ENCODE measurements around the gene FRG2C. TPM values are rescaled to one million over a fixed set of nuclear protein-coding genes. Genes with fewer than 3 reads are reported as not detected.
"Not testable (repeated sequence)": the region's sequence is repeated elsewhere in the genome, so short reads cannot be mapped to it uniquely, and the experiment has no call there.

FRG2C gene
- total and polyA plus RNA-seq, 2 of the 4 experiments (the other 2 are of a cell fraction) = not detected

GRCh38 chr3:75631541-75631940 is 32.6 kb upstream of the FRG2C start:
- no peak overlapping the region for H2BK5ac ChIP-seq (ENCODE audit: low read depth, low read length, poor library complexity, severe bottlenecking)
- H2BK15ac ChIP-seq (ENCODE audit: low read depth, low read length) = no peak overlapping the region
- H3K79me1 ChIP-seq (ENCODE audit: low read depth in 1 of 2, low read length in 2 of 2) = no peaks in the 10 kb centered on the region
- H3K4me2 ChIP-seq (ENCODE audit: low read depth, low read length) = no peak overlapping the region
- TF ChIP-seq CTCF (conservative IDR thresholded peaks at IDR 0.05; ENCODE audit: low read depth, low read length) = no peak
- H3K9me1 ChIP-seq (ENCODE audit: insufficient read depth, low read length) = no peaks in the 10 kb centered on the region
- no TSS peak for BruUV-seq (replicated peaks)
- ATAC-seq (ENCODE audit: low read depth) = no peak
- intact Hi-C loops (cut with micrococcal nuclease) = no loop called here
- no peak overlapping the region for H4K5ac ChIP-seq (ENCODE audit: low read depth, low read length)
- no peaks in the 10 kb centered on the region for H3K36me3 ChIP-seq (ENCODE audit: control insufficient read depth, insufficient read depth, low read length)
- no peaks in the 10 kb centered on the region for H3K4me1 ChIP-seq (ENCODE audit: control insufficient read depth, insufficient read depth, low read length)
- ChIA-PET POLR2A (ENCODE audit: unreplicated experiment) (no interaction called here), CTCF (no interaction called here)
- no peak overlapping the region for H4K8ac ChIP-seq (ENCODE audit: low read depth in 2 of 2, low read length in 2 of 2)
- no peaks in the 10 kb centered on the region for H3K9me3 ChIP-seq (ENCODE audit: control insufficient read depth, insufficient read depth, low read length)
- no peak overlapping the region for H3K4ac ChIP-seq (ENCODE audit: low read depth, low read length)
- no peak overlapping the region for H3K4me3 ChIP-seq (ENCODE audit: insufficient read depth, low read depth, low read length)
- in situ Hi-C loops (cut with MboI; ENCODE audit: low sequenced_read_pairs) = no loop called here
- no peak overlapping the region for H3K9ac ChIP-seq (ENCODE audit: low read depth, low read length)
- no CpG with 5 or more reads among the region's 4 CpGs for WGBS, 2 experiments (ENCODE audit: extremely low coverage in 2 of 2, insufficient read length in 1 of 2)
- no peak overlapping the region for H2AK5ac ChIP-seq (ENCODE audit: low read depth, low read length)
- H4K91ac ChIP-seq (ENCODE audit: insufficient read depth, low read depth, low read length) = no peak overlapping the region
- H4K20me1 ChIP-seq (ENCODE audit: insufficient read depth, low read length) = no peaks in the 10 kb centered on the region
- H3K18ac ChIP-seq (ENCODE audit: low read depth, low read length) = no peak overlapping the region
- no peak overlapping the region for H3K27ac ChIP-seq (ENCODE audit: insufficient read depth, low read length)
- no peak overlapping the region for H3K14ac ChIP-seq (replicated peaks; ENCODE audit: low read depth, low read length)
- no peak overlapping the region for H2AK9ac ChIP-seq (replicated peaks; ENCODE audit: low read depth, low read length, poor library complexity)
- dilution Hi-C loops (cut with HindIII; ENCODE audit: low sequenced_read_pairs, unreplicated experiment) = no loop called here
- no peaks in the 10 kb centered on the region for H3K27me3 ChIP-seq (ENCODE audit: control insufficient read depth, insufficient read depth, low read length)
- no peak overlapping the region for H2BK20ac ChIP-seq (ENCODE audit: low read depth, low read length)
- no peak for DNase-seq
- H2BK120ac ChIP-seq (ENCODE audit: low read depth, low read length) = no peak overlapping the region
- H2AFZ ChIP-seq (replicated peaks; ENCODE audit: low read length, poor library complexity) = no peak overlapping the region
- H3K56ac ChIP-seq (ENCODE audit: extremely low read depth, insufficient read depth, low read length) = no peak overlapping the region
- no peak overlapping the region for H3K23ac ChIP-seq (ENCODE audit: low read depth, low read length)

- H4K91ac ChIP-seq (ENCODE audit: insufficient read depth, low read depth, low read length); POLR2A ChIA-PET (ENCODE audit: unreplicated experiment); in situ Hi-C loops (cut with MboI; ENCODE audit: low sequenced_read_pairs); H3K18ac ChIP-seq (ENCODE audit: low read depth, low read length); H2AK5ac ChIP-seq (ENCODE audit: low read depth, low read length); H3K9me1 ChIP-seq (ENCODE audit: insufficient read depth, low read length); H2AK9ac ChIP-seq (replicated peaks; ENCODE audit: low read depth, low read length, poor library complexity); H4K20me1 ChIP-seq (ENCODE audit: insufficient read depth, low read length); H3K27me3 ChIP-seq (ENCODE audit: control insufficient read depth, insufficient read depth, low read length); H2BK5ac ChIP-seq (ENCODE audit: low read depth, low read length, poor library complexity, severe bottlenecking); H3K79me1 ChIP-seq (ENCODE audit: low read depth in 1 of 2, low read length in 2 of 2); H3K36me3 ChIP-seq (ENCODE audit: control insufficient read depth, insufficient read depth, low read length); H3K56ac ChIP-seq (ENCODE audit: extremely low read depth, insufficient read depth, low read length); BruUV-seq (replicated peaks); H2AFZ ChIP-seq (replicated peaks; ENCODE audit: low read length, poor library complexity); H2BK20ac ChIP-seq (ENCODE audit: low read depth, low read length); H3K9me3 ChIP-seq (ENCODE audit: control insufficient read depth, insufficient read depth, low read length); H4K8ac ChIP-seq (ENCODE audit: low read depth in 2 of 2, low read length in 2 of 2); H3K23ac ChIP-seq (ENCODE audit: low read depth, low read length); H3K27ac ChIP-seq (ENCODE audit: insufficient read depth, low read length); H4K5ac ChIP-seq (ENCODE audit: low read depth, low read length); H3K14ac ChIP-seq (replicated peaks; ENCODE audit: low read depth, low read length); H2BK120ac ChIP-seq (ENCODE audit: low read depth, low read length); H3K4ac ChIP-seq (ENCODE audit: low read depth, low read length); H3K4me1 ChIP-seq (ENCODE audit: control insufficient read depth, insufficient read depth, low read length); ATAC-seq (ENCODE audit: low read depth); intact Hi-C loops (cut with micrococcal nuclease); DNase-seq; dilution Hi-C loops (cut with HindIII; ENCODE audit: low sequenced_read_pairs, unreplicated experiment); H3K4me2 ChIP-seq (ENCODE audit: low read depth, low read length); H3K4me3 ChIP-seq (ENCODE audit: insufficient read depth, low read depth, low read length); H2BK15ac ChIP-seq (ENCODE audit: low read depth, low read length); H3K9ac ChIP-seq (ENCODE audit: low read depth, low read length): not testable (repeated sequence)
- 83% methylated on average over 2 of the region's 10 CpGs; no CpG with 5 or more reads in 1 of the 2 experiments for WGBS, 2 experiments (ENCODE audit: extremely low coverage in 2 of 2, insufficient read length in 1 of 2)
- CTCF ChIA-PET = interaction anchor here (0.6 kb wide), 1 partner anchor 315 kb away, joined by 5 read pairs; no protein-coding TSS in a partner anchor
Measured at GRCh38 chr3:75638947-75639346, 25.2 kb upstream of the FRG2C start.

Data from IMR-90 (cell line).